Breast epithelium (tissue), 4 donors: ENCODE measurements around the gene SERP2. TPM values are rescaled to one million over a fixed set of nuclear protein-coding genes. Genes with fewer than 3 reads are reported as not detected.

Source experiments
- DNase-seq, 2 donors: peaks; one replicate each; pipeline ENCODE4 v3.0.0-alpha.2; 2019; ENCODE audit warnings: low spot score in 2 of 2
- H3K27ac ChIP-seq, 2 donors: fragments of 200-600 bp; sonication (generic) in 1 of 2; one replicate each; pipeline ENCODE4 v1.5.1; 2016 to 2019; ENCODE audit warnings: mild to moderate bottlenecking in 1 of 2
- H3K27me3 ChIP-seq, 2 donors: fragments of 200-600 bp; sonication (generic) in 1 of 2; one replicate each; pipeline versions ENCODE4 v1.5.1 to v1.6.0; 2017 to 2019; ENCODE audit warnings: control low read depth in 1 of 2, mild to moderate bottlenecking in 1 of 2
- H3K36me3 ChIP-seq: fragments of 200-600 bp; one replicate; pipeline ENCODE4 v1.5.1; 2019
- H3K4me1 ChIP-seq, 2 donors: fragments of 200-600 bp; sonication (generic); one replicate each; pipeline ENCODE4 v1.5.1; 2016 to 2019; ENCODE audit warnings: control low read depth in 1 of 2
- H3K4me3 ChIP-seq, 3 donors: fragments of 200-600 bp; sonication (generic); 1 replicate in 2 of 3; 2 replicates in 1 of 3; pipeline ENCODE4 v1.5.1; 2016 to 2019; ENCODE audit warnings: mild to moderate bottlenecking in 3 of 3, moderate library complexity in 2 of 3
- H3K9me3 ChIP-seq, 2 donors: fragments of 200-600 bp; sonication (generic) in 1 of 2; one replicate each; pipeline ENCODE4 v1.5.1; 2016 to 2019; ENCODE audit warnings: control low read depth in 1 of 2
- POLR2A ChIP-seq: fragments of 450-650 bp; IDR thresholded peaks from one replicate; pipeline ENCODE4 v1.6.1; 2016; ENCODE audit warnings: antibody characterized with exemption, mild to moderate bottlenecking, moderate library complexity
- POLR2AphosphoS5 ChIP-seq, 3 donors: sonication (generic); formaldehyde crosslinking; IDR thresholded peaks; one replicate each; pipeline ENCODE4 v1.6.1; 2017; ENCODE audit warnings: antibody characterized with exemption in 3 of 3
- intact Hi-C: fragments of 100-400 bp; cut with DNase I; formaldehyde crosslinking; loops from one replicate; pipeline ENCODE4 v1.15.1; 2023; ENCODE audit warnings: low total_unique reads
- total RNA-seq, 3 donors: library from RNA; depleted of rRNA; stranded (reverse); fragments of >200 nt; gene quantifications; one replicate each; pipeline ENCODE4 v1.1.0, GENCODE V29; 2016
- TF ChIP-seq, protein P1 (sequence below), 3 donors: fragments of 450-650 bp; IDR thresholded peaks; one replicate each; pipeline ENCODE4 v1.5.1; 2016 to 2017; ENCODE audit warnings: antibody characterized with exemption in 3 of 3, mild to moderate bottlenecking in 3 of 3, moderate library complexity in 3 of 3

SERP2 gene
- total RNA-seq, 3 donors from 2014 or later, result 2.6 to 6.9 (median 6.4) TPM

DNA sequence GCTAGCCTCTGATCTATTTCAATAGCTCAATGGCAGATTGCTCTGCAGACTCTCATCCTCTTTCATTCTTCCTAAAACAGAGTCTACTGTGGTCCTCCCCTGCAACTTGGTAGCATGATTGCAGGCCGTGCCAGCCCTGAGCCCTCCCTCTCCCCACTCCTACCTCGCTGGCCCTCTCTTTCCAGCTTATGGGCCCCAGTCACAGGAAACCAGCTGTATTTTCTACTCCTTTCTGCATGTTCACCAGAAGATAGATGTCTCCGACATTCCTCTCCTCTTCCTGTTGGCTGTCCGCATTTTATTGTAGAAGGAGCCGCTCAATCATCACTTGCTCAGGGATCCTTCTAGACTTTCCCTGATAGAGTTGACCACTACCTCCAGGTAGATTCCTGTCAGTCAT is 50.2 kb downstream of the SERP2 start:
- TF ChIP-seq POLR2AphosphoS5 (IDR thresholded peaks at IDR 0.05), result no peak
- no peak for TF ChIP-seq POLR2A
- TF ChIP-seq, protein P1, sequence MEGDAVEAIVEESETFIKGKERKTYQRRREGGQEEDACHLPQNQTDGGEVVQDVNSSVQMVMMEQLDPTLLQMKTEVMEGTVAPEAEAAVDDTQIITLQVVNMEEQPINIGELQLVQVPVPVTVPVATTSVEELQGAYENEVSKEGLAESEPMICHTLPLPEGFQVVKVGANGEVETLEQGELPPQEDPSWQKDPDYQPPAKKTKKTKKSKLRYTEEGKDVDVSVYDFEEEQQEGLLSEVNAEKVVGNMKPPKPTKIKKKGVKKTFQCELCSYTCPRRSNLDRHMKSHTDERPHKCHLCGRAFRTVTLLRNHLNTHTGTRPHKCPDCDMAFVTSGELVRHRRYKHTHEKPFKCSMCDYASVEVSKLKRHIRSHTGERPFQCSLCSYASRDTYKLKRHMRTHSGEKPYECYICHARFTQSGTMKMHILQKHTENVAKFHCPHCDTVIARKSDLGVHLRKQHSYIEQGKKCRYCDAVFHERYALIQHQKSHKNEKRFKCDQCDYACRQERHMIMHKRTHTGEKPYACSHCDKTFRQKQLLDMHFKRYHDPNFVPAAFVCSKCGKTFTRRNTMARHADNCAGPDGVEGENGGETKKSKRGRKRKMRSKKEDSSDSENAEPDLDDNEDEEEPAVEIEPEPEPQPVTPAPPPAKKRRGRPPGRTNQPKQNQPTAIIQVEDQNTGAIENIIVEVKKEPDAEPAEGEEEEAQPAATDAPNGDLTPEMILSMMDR (IDR thresholded peaks at IDR 0.05), result no peak
- Histone ChIP-seq H3K4me1 (no peaks in the 10 kb centered on the region), H3K36me3 (no peaks in the 10 kb centered on the region), H3K27me3 (no peaks in the 10 kb centered on the region), H3K9me3 (no peaks in the 10 kb centered on the region), H3K27ac (no peak overlapping the region), H3K4me3 (no peak overlapping the region)
- no peak for DNase-seq
- intact Hi-C loops, result no loop called here

DNA sequence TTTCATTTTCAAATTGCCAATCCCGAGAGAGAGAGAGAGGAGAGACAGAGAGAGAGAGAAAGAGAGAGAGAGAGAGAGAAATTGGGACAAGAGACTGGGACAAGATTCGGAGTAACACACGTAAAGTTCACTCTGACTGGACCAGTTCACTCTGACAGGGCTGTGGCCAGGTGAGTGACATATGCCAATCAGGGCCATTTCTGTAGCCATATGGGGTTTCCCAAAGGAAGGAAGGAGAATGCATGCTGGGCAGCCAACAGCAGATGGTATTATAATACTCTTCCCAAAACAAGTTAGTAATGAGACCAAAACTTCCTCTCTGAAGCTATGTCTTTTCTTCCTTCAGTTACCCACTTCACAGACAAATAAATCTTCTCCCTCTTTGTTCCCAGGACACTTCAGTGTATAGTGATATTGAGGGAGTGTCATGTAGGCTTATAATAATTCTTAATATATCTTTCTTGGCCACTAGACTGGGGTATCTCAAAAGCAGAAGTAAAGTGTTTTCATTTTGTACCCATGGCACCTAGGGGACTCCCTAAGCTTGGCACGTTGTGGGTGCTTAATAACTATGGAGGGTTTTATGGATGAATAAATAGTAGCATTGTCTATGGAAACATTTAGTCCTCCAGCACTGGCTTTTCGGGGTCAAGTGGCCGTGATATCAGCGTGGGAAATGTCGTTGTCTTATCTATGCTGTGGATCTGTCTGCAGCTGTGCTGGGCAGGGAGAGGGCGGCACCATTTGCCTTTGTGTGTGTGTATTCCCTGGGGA is 51.6 kb downstream of the SERP2 start:
- intact Hi-C loops, result no loop called here
- Histone ChIP-seq H3K9me3 (no peaks in the 10 kb centered on the region), H3K36me3 (no peaks in the 10 kb centered on the region), H3K4me1 (no peaks in the 10 kb centered on the region), H3K4me3 (no peak overlapping the region), H3K27ac (no peak overlapping the region), H3K27me3 (no peaks in the 10 kb centered on the region)
- DNase-seq, result no peak
- TF ChIP-seq, protein P1 (IDR thresholded peaks at IDR 0.05), result no peak
- TF ChIP-seq POLR2AphosphoS5 (IDR thresholded peaks at IDR 0.05) (no peak), POLR2A (no peak)

DNA sequence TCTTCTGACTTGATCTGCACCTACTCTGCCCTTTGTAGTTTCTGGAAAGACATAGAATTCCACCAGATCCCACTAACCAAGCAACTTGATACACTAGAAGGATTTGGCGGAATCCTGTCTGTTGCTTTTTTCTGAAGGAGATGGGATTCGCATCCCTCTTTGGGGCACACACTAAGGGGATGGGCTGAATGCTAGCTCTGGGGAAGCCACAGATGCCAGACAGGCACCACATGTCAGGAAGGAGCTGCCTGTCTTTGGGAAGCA is 52.1 kb downstream of the SERP2 start:
- intact Hi-C loops, result no loop called here

DNA sequence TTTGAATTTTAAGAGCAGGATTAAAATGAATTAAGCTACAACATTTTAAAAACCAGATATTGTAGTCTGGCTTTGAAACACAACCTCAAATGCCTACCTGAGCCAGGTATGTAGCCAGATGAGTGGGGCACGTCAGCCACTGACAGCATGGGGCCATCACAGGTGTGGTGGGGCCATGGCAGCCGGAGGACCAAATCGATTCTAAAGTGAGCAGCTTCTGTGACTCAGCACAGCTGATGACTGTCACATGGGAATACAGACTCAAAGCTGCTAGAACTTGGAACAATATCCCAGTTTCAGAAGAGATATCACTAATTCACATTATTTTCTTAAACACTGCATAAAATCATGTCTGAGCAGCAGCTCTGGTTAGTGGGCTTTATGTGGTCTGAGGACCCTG is 52.8 kb downstream of the SERP2 start:
- Histone ChIP-seq H3K4me1 (no peaks in the 10 kb centered on the region), H3K4me3 (no peak overlapping the region), H3K27me3 (no peaks in the 10 kb centered on the region), H3K9me3 (no peaks in the 10 kb centered on the region), H3K36me3 (no peaks in the 10 kb centered on the region), H3K27ac (no peak overlapping the region)
- TF ChIP-seq POLR2AphosphoS5 (IDR thresholded peaks at IDR 0.05), result no peak
- no peak for TF ChIP-seq POLR2A
- TF ChIP-seq, protein P1 (IDR thresholded peaks at IDR 0.05), result no peak
- intact Hi-C loops, result no loop called here
- DNase-seq, result no peak

More for the DNA sequence above, 52.1 kb downstream of the SERP2 start:
- H3K27ac ChIP-seq, result no peak overlapping the region
- H3K9me3 ChIP-seq, result no peaks in the 10 kb centered on the region
- no peak for DNase-seq
- H3K4me1 ChIP-seq, result no peaks in the 10 kb centered on the region
- H3K27me3 ChIP-seq, result no peaks in the 10 kb centered on the region
- no peaks in the 10 kb centered on the region for H3K36me3 ChIP-seq
- H3K4me3 ChIP-seq, result no peak overlapping the region
- TF ChIP-seq POLR2A (no peak), POLR2AphosphoS5 (IDR thresholded peaks at IDR 0.05) (no peak)
- TF ChIP-seq, protein P1 (IDR thresholded peaks at IDR 0.05), result no peak

DNA sequence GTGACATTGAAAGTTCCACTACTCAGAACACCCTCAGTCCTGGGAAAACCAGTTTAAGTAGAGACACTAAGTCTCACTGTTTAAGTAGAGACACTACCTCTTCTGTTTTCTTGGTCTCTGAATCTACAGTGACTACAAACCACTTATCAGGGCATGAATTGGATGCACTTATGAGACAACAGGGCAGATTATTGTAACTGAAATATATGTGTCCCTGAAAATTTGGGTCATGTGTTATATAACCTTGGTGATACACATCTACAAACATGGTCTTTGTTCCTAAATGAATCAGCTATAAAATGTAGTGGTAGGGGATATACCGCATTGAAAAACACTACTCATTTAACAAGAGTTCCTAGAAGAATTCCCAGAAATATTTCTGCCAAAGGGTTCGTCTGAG is 55.7 kb downstream of the SERP2 start:
- Histone ChIP-seq H3K36me3 (no peaks in the 10 kb centered on the region), H3K4me3 (no peak overlapping the region), H3K4me1 (no peaks in the 10 kb centered on the region), H3K27ac (no peak overlapping the region), H3K9me3 (no peaks in the 10 kb centered on the region), H3K27me3 (no peaks in the 10 kb centered on the region)
- DNase-seq, result no peak
- TF ChIP-seq, protein P1 (IDR thresholded peaks at IDR 0.05), result no peak
- no peak for TF ChIP-seq POLR2AphosphoS5 (IDR thresholded peaks at IDR 0.05)
- TF ChIP-seq POLR2A, result no peak
- intact Hi-C loops, result no loop called here
